Sigmoid colon (tissue), 7 donors: ENCODE data around the gene SMPD4. TPM values are rescaled to one million over a fixed set of nuclear protein-coding genes. Genes with fewer than 3 reads are reported as not detected.
"Not testable (repeated sequence)": the region's sequence is repeated elsewhere in the genome, so short reads cannot be mapped to it uniquely, and the experiment has no call there.

ENCODE experiments used
- DNase-seq: peaks from one replicate; pipeline ENCODE4 v3.0.0-alpha.2; 2019
- H3K27ac ChIP-seq, 4 donors: fragments of 200-600 bp; sonication (generic); one replicate each; pipeline ENCODE4 v1.5.1; 2016 to 2019; ENCODE audit warnings: mild to moderate bottlenecking in 1 of 4
- H3K27me3 ChIP-seq, 3 donors: fragments of 200-600 bp; sonication (generic); one replicate each; pipeline ENCODE4 v1.5.1; 2019; ENCODE audit warnings: mild to moderate bottlenecking in 1 of 3
- H3K36me3 ChIP-seq, 4 donors: fragments of 200-600 bp; sonication (generic); one replicate each; pipeline ENCODE4 v1.5.1; 2016 to 2019
- H3K4me1 ChIP-seq, 4 donors: fragments of 200-600 bp; sonication (generic); one replicate each; pipeline ENCODE4 v1.5.1; 2017 to 2019
- H3K4me3 ChIP-seq, 4 donors: fragments of 200-600 bp; sonication (generic); one replicate each; pipeline ENCODE4 v1.5.1; 2017 to 2019; ENCODE audit warnings: mild to moderate bottlenecking in 2 of 4, moderate library complexity in 1 of 4
- H3K9me3 ChIP-seq, 4 donors: fragments of 200-600 bp in 3 of 4; sonication (generic) in 3 of 4; one replicate each; pipeline versions ENCODE4 v1.5.1 to v1.6.1; 2013 to 2019
- CTCF ChIP-seq, 4 experiments: fragments of 450-650 bp in 3 of 4; fragments of 200-600 bp in 1 of 4; IDR thresholded peaks; one replicate each; pipeline ENCODE4 v1.5.1; 2016 to 2019; ENCODE audit warnings: antibody characterized with exemption in 4 of 4, mild to moderate bottlenecking in 3 of 4, moderate library complexity in 2 of 4
- EP300 ChIP-seq, 4 donors: sonication (generic); formaldehyde crosslinking; IDR thresholded peaks; one replicate each; pipeline ENCODE4 v1.6.1; 2017; ENCODE audit warnings: antibody characterized with exemption in 4 of 4
- POLR2A ChIP-seq, 2 donors: fragments of 450-650 bp; IDR thresholded peaks; one replicate each; pipeline ENCODE4 v1.6.1; 2016; ENCODE audit warnings: antibody characterized with exemption in 2 of 2, mild to moderate bottlenecking in 2 of 2, moderate library complexity in 2 of 2
- POLR2AphosphoS5 ChIP-seq, 4 donors: sonication (generic); formaldehyde crosslinking; IDR thresholded peaks; one replicate each; pipeline ENCODE4 v1.6.1; 2017; ENCODE audit warnings: antibody characterized with exemption in 4 of 4
- WGBS, 2 donors: extraction: QIAGEN DNeasy Blood & Tissue Kit; methylation state at CpG; one replicate each; pipeline ENCODE4 v1.1.7; 2013; 5-methylcytosine and 5-hydroxymethylcytosine counted together
- intact Hi-C: fragments of 100-400 bp; cut with DNase I; formaldehyde crosslinking; loops from one replicate; pipeline ENCODE4 v1.15.1; 2023
- polyA plus RNA-seq, 3 donors: library from polyadenylated mRNA; stranded (reverse); fragments of 200-250 nt; gene quantifications; one replicate each; pipeline ENCODE4 v1.2.3, GENCODE V29; 2013
- total RNA-seq, 4 donors: library from RNA; depleted of rRNA; stranded (reverse); fragments of >200 nt; gene quantifications; one replicate each; pipeline ENCODE4 v1.1.0, GENCODE V29; 2016
- donor health status: healthy with polysubstance abuse.
- donor health status: Bipolar disorder and iron deficiency.
- donor health status: healthy.

The SMPD4 gene
- total and polyA plus RNA-seq, 7 donors, result 12.3 to 47.9 (median 22.8) TPM

GRCh38 chr2:130165293-130166016 is 15.9 kb downstream of the SMPD4 start:
- Histone ChIP-seq H3K36me3 (peaks cover 0 to 83% (median 35%) of the 10 kb centered on the region in 4 donors), H3K4me3 (no peak overlapping the region), H3K27me3 (no peaks in the 10 kb centered on the region), H3K27ac (no peak overlapping the region), H3K9me3 (no peaks in the 10 kb centered on the region), H3K4me1 (no peaks in the 10 kb centered on the region)
- no peak for DNase-seq
- TF ChIP-seq POLR2A (IDR thresholded peaks at IDR 0.05) (no peak), POLR2AphosphoS5 (IDR thresholded peaks at IDR 0.05) (no peak), CTCF (IDR thresholded peaks at IDR 0.05) (no peak), EP300 (IDR thresholded peaks at IDR 0.05) (no peak)
- 96 to 97% methylated on average over 8 of the region's 8 CpGs for WGBS, 2 donors
- intact Hi-C loops, result no loop called here

- Histone ChIP-seq H3K9me3 (no peaks in the 10 kb centered on the region), H3K4me3 (no peak overlapping the region), H3K36me3 (peaks cover 0 to 81% (median 33%) of the 10 kb centered on the region in 4 donors), H3K27ac (no peak overlapping the region), H3K4me1 (no peaks in the 10 kb centered on the region), H3K27me3 (no peaks in the 10 kb centered on the region)
- DNase-seq, result no peak
- 95% methylated on average over 9 of the region's 9 CpGs for WGBS, 2 donors
- intact Hi-C loops, result no loop called here
- TF ChIP-seq EP300 (IDR thresholded peaks at IDR 0.05) (no peak), POLR2AphosphoS5 (IDR thresholded peaks at IDR 0.05) (no peak), CTCF (IDR thresholded peaks at IDR 0.05) (no peak), POLR2A (IDR thresholded peaks at IDR 0.05) (no peak)
Observed at GRCh38 chr2:130162968-130163367, 18.4 kb downstream of the SMPD4 start.

GRCh38 chr2:130162486-130162885 is 18.9 kb downstream of the SMPD4 start:
- H3K27ac ChIP-seq, H3K27me3 ChIP-seq, DNase-seq, intact Hi-C loops, H3K4me3 ChIP-seq, H3K4me1 ChIP-seq, H3K9me3 ChIP-seq: not testable (repeated sequence)
- WGBS, 2 donors, result 95% methylated on average over 7 of the region's 7 CpGs
- peaks cover 0 to 76% (median 30%) of the 10 kb centered on the region in 4 donors for H3K36me3 ChIP-seq

GRCh38 chr2:130160838-130161705 is 20.3 kb downstream of the SMPD4 start:
- DNase-seq, H3K9me3 ChIP-seq, H3K4me1 ChIP-seq, H3K27me3 ChIP-seq, H3K4me3 ChIP-seq, H3K27ac ChIP-seq, intact Hi-C loops: not testable (repeated sequence)
- peaks cover 0 to 62% (median 19%) of the 10 kb centered on the region in 4 donors for H3K36me3 ChIP-seq
- 84 to 87% methylated on average over 25 of the region's 25 CpGs for WGBS, 2 donors

GRCh38 chr2:130160131-130160530 is 21.3 kb downstream of the SMPD4 start:
- Histone ChIP-seq H3K9me3 (no peaks in the 10 kb centered on the region), H3K27ac (no peak overlapping the region), H3K36me3 (peaks cover 0 to 53% (median 15%) of the 10 kb centered on the region in 4 donors), H3K4me3 (no peak overlapping the region), H3K4me1 (no peaks in the 10 kb centered on the region), H3K27me3 (no peaks in the 10 kb centered on the region)
- intact Hi-C loops, result no loop called here
- 94 to 97% methylated on average over 6 of the region's 6 CpGs for WGBS, 2 donors
- no peak for DNase-seq
- TF ChIP-seq POLR2A (IDR thresholded peaks at IDR 0.05), result no peak
- TF ChIP-seq CTCF (IDR thresholded peaks at IDR 0.05), result no peak
- TF ChIP-seq POLR2AphosphoS5 (IDR thresholded peaks at IDR 0.05), result no peak
- no peak for TF ChIP-seq EP300 (IDR thresholded peaks at IDR 0.05)

- H3K9me3 ChIP-seq, H3K4me3 ChIP-seq, H3K4me1 ChIP-seq, H3K27me3 ChIP-seq, H3K27ac ChIP-seq, intact Hi-C loops, DNase-seq: not testable (repeated sequence)
- H3K36me3 ChIP-seq, result peaks cover 0 to 53% (median 15%) of the 10 kb centered on the region in 4 donors
- WGBS, 2 donors, result 93 to 95% methylated on average over 4 of the region's 4 CpGs
Observed at GRCh38 chr2:130159376-130159775, 22.0 kb downstream of the SMPD4 start.
